Panc1 (cell line): ENCODE results near the gene ZNF578. TPM values are rescaled to one million over a fixed set of nuclear protein-coding genes. Genes with fewer than 3 reads are reported as not detected.
"Not testable (repeated sequence)": the region's sequence is repeated elsewhere in the genome, so short reads cannot be mapped to it uniquely, and the experiment has no call there.

Experiments
- ATAC-seq: fragments of 200-7000 bp; cut with Tn5 transposase; 2 replicates; pipeline ENCODE4 v1.9.1; 2020; ENCODE audit warnings: mild to moderate bottlenecking, moderate library complexity
- BruUV-seq: library from RNA; stranded (reverse); fragments of 400-500 nt; replicated peaks from 2 replicates; lab custom pipeline; 2021; lab: Mats Ljungman, UMichigan
- CTCF ChIA-PET: fragments of 300-600 bp; sonication (Branson Sonifier 250); formaldehyde crosslinking; loops from one replicate; lab custom pipeline; 2022; ENCODE audit warnings: antibody characterized with exemption; lab: Charles Lee
- POLR2A ChIA-PET: fragments of 300-600 bp; sonication (Branson Sonifier 250); formaldehyde crosslinking; loops from one replicate; lab custom pipeline; 2022; ENCODE audit warnings: antibody characterized with exemption; lab: Charles Lee
- DNase-seq: peaks from one replicate; pipeline ENCODE4 v3.0.0-alpha.2; 2010; ENCODE audit warnings: low read depth, low spot score
- H3K27ac ChIP-seq: 2 replicates; pipeline ENCODE4 v1.5.1; 2011; ENCODE audit warnings: mild to moderate bottlenecking, low read length, inconsistent platforms
- H3K27me3 ChIP-seq: fragments of 200-500 bp; sonication (Bioruptor generic); 2 replicates; pipeline ENCODE4 v1.6.0; 2014; ENCODE audit warnings: low read length, inconsistent platforms; ENCODE audit not compliant: control insufficient read depth, insufficient read depth
- H3K36me3 ChIP-seq: fragments of 200-500 bp; sonication (Bioruptor generic); 2 replicates; pipeline ENCODE4 v1.5.1; 2014; ENCODE audit warnings: inconsistent platforms, mild to moderate bottlenecking, low read length, moderate library complexity; ENCODE audit not compliant: control insufficient read depth, insufficient read depth
- H3K4me1 ChIP-seq: 2 replicates; pipeline ENCODE4 v1.5.1; 2011; ENCODE audit warnings: inconsistent platforms, mild to moderate bottlenecking, low read length, moderate library complexity; ENCODE audit not compliant: control insufficient read depth, insufficient read depth
- H3K4me3 ChIP-seq, 2 experiments: 2 replicates each; pipeline ENCODE4 v1.5.1; 2011 to 2012; ENCODE audit warnings: low read depth in 2 of 2, low read length in 2 of 2, mild to moderate bottlenecking in 2 of 2, inconsistent platforms in 1 of 2, moderate library complexity in 1 of 2
- H3K9me3 ChIP-seq: fragments of 200-500 bp; sonication (Bioruptor generic); 2 replicates; pipeline ENCODE4 v1.5.1; 2014; ENCODE audit warnings: low read depth, mild to moderate bottlenecking, inconsistent platforms, low read length, moderate library complexity; ENCODE audit not compliant: control insufficient read depth, insufficient read depth
- POLR2AphosphoS5 ChIP-seq: IDR thresholded peaks from 2 replicates; pipeline ENCODE4 v1.6.1; 2012; ENCODE audit warnings: mild to moderate bottlenecking, low read depth, low read length, moderate library complexity
- SIN3A ChIP-seq: IDR thresholded peaks from 2 replicates; pipeline ENCODE4 v1.6.1; 2012; ENCODE audit warnings: low read depth, mild to moderate bottlenecking, low read length, moderate library complexity, borderline replicate concordance; ENCODE audit not compliant: insufficient read depth
- TCF7L2 ChIP-seq: IDR thresholded peaks from 2 replicates; pipeline ENCODE4 v1.6.1; 2011; ENCODE audit warnings: mild to moderate bottlenecking, low read depth, low read length, inconsistent platforms
- in situ Hi-C: cut with HindIII; loops from 2 replicates; pipeline ENCODE4 v1.10.0; 2016; ENCODE audit warnings: low sequenced_read_pairs, low pct_unique_long_range_greater_than_20kb
- intact Hi-C: fragments of 100-400 bp; cut with micrococcal nuclease; formaldehyde crosslinking; loops from one replicate; pipeline ENCODE4 v1.10.0; 2022; ENCODE audit not compliant: unreplicated experiment
- total RNA-seq: library from RNA; stranded (reverse); gene quantifications from one replicate; pipeline ENCODE4 v1.2.1, GENCODE V29; 2021; ENCODE audit not compliant: unreplicated experiment
- TF ChIP-seq, protein P1 (sequence below): fragments of 450-650 bp; IDR thresholded peaks from 2 replicates; pipeline ENCODE4 v1.5.1; 2017; ENCODE audit warnings: mild to moderate bottlenecking
- TF ChIP-seq, protein P2 (sequence below), 2 experiments: IDR thresholded peaks; 2 replicates each; pipeline ENCODE4 v1.6.1; 2011 to 2012; ENCODE audit warnings: low read depth in 2 of 2, control low read depth in 1 of 2, low read length in 1 of 2, mild to moderate bottlenecking in 1 of 2, moderate library complexity in 1 of 2; ENCODE audit not compliant: insufficient read depth in 1 of 2

ZNF578 gene
- total RNA-seq, 1 experiment from 2014 or later = not detected

DNA sequence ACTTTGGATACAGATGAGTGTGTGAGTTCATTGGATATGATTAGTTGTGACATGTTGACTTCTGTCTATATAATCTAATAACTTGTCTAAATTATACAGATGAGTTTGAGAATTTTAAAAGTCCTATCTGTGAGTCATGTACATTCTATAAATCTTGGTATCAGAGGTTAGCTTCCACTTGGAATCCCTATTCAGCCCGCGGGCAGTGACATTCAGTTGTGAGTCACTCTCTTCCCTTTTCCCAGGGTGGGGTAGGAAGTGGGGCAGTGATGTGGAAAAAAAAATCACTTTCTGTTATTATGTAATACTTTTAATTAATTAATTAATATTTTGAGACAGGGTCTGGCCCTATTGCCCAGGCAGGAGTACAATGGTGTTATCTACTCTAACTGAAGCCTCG lies 41.2 kb downstream of the ZNF578 start:
- no peak overlapping the region for H3K4me3 ChIP-seq
- BruUV-seq = no TSS peak
- ATAC-seq = no peak
- in situ Hi-C loops (no loop called here), intact Hi-C loops (no loop called here)
- no peaks in the 10 kb centered on the region for H3K9me3 ChIP-seq
- H3K36me3 ChIP-seq = no peaks in the 10 kb centered on the region
- no peak for DNase-seq
- no peaks in the 10 kb centered on the region for H3K27me3 ChIP-seq
- H3K27ac ChIP-seq = no peak overlapping the region
- TF ChIP-seq SIN3A (no peak), POLR2AphosphoS5 (no peak), TCF7L2 (no peak)
- TF ChIP-seq, protein P1, sequence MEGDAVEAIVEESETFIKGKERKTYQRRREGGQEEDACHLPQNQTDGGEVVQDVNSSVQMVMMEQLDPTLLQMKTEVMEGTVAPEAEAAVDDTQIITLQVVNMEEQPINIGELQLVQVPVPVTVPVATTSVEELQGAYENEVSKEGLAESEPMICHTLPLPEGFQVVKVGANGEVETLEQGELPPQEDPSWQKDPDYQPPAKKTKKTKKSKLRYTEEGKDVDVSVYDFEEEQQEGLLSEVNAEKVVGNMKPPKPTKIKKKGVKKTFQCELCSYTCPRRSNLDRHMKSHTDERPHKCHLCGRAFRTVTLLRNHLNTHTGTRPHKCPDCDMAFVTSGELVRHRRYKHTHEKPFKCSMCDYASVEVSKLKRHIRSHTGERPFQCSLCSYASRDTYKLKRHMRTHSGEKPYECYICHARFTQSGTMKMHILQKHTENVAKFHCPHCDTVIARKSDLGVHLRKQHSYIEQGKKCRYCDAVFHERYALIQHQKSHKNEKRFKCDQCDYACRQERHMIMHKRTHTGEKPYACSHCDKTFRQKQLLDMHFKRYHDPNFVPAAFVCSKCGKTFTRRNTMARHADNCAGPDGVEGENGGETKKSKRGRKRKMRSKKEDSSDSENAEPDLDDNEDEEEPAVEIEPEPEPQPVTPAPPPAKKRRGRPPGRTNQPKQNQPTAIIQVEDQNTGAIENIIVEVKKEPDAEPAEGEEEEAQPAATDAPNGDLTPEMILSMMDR = no peak
- TF ChIP-seq, protein P2, sequence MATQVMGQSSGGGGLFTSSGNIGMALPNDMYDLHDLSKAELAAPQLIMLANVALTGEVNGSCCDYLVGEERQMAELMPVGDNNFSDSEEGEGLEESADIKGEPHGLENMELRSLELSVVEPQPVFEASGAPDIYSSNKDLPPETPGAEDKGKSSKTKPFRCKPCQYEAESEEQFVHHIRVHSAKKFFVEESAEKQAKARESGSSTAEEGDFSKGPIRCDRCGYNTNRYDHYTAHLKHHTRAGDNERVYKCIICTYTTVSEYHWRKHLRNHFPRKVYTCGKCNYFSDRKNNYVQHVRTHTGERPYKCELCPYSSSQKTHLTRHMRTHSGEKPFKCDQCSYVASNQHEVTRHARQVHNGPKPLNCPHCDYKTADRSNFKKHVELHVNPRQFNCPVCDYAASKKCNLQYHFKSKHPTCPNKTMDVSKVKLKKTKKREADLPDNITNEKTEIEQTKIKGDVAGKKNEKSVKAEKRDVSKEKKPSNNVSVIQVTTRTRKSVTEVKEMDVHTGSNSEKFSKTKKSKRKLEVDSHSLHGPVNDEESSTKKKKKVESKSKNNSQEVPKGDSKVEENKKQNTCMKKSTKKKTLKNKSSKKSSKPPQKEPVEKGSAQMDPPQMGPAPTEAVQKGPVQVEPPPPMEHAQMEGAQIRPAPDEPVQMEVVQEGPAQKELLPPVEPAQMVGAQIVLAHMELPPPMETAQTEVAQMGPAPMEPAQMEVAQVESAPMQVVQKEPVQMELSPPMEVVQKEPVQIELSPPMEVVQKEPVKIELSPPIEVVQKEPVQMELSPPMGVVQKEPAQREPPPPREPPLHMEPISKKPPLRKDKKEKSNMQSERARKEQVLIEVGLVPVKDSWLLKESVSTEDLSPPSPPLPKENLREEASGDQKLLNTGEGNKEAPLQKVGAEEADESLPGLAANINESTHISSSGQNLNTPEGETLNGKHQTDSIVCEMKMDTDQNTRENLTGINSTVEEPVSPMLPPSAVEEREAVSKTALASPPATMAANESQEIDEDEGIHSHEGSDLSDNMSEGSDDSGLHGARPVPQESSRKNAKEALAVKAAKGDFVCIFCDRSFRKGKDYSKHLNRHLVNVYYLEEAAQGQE (IDR thresholded peaks at IDR 0.05; ENCODE audit: insufficient read depth in 1 of 2, low read depth in 2 of 2, low read length in 1 of 2) = no peak
- CTCF ChIA-PET = no interaction called here
- H3K4me1 ChIP-seq = no peaks in the 10 kb centered on the region
- POLR2A ChIA-PET = no interaction called here

DNA sequence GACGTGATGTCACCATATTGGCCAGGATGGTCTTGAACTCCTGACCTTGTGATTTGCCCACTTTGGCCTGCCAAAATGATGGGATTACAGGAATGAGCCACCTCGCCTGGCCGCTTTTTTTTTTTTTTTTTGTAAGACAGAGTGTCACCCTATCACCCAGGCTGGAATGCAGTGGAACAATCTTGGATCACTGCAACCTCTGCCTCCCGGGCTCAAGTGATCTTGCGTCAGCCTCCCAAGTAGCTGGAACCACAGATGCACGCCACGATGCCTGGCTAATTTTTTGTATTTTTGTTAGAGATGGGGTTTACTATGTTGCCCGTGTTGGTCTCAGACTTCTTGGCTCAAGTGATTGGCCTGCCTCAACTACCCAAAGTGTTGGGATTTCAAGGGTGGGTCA lies 45.2 kb downstream of the ZNF578 start:
- Histone ChIP-seq H3K36me3 (no peaks in the 10 kb centered on the region), H3K27me3 (no peaks in the 10 kb centered on the region), H3K9me3 (no peaks in the 10 kb centered on the region), H3K4me1 (no peaks in the 10 kb centered on the region), H3K27ac (no peak overlapping the region), H3K4me3 (no peak overlapping the region)
- CTCF ChIA-PET = no interaction called here
- TF ChIP-seq POLR2AphosphoS5 = no peak
- no peak for TF ChIP-seq SIN3A
- TF ChIP-seq, protein P1 = no peak
- TF ChIP-seq, protein P2 (IDR thresholded peaks at IDR 0.05; ENCODE audit: insufficient read depth in 1 of 2, low read depth in 2 of 2, low read length in 1 of 2) = no peak
- TF ChIP-seq TCF7L2 = no peak
- POLR2A ChIA-PET = interaction anchor here (0.7 kb wide), 1 partner anchor 129 kb away, joined by 6 read pairs; the partner anchor contains the start of gene ZNF880
- no peak for ATAC-seq
- in situ Hi-C loops (no loop called here), intact Hi-C loops (no loop called here)
- no TSS peak for BruUV-seq
- DNase-seq = no peak

- H3K9me3 ChIP-seq, intact Hi-C loops, CTCF ChIA-PET, ATAC-seq, H3K27ac ChIP-seq, DNase-seq, H3K4me1 ChIP-seq, BruUV-seq, POLR2A ChIA-PET, in situ Hi-C loops, H3K4me3 ChIP-seq, H3K27me3 ChIP-seq, H3K36me3 ChIP-seq: not testable (repeated sequence)
Observed at GRCh38 chr19:52500474-52500873, 47.1 kb downstream of the ZNF578 start.

DNA sequence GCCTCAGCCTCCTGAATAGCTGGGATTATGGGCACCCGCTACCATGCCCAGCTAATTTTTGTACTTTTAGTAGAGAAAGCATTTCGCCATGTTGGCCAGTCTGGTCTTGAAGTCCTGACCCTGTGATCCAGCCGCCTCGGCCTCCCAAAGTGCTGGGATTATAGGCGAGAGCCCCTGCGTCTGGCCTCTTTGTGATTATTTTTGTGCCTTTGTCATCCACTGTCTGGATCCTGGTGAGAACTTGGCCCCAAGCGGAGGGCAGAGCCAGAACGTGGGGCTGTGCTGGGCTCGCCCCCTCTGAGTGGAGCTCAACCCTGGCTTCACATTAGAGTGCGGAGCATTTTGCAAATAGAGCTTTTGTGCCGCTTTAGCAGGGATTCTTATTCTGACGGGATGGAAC lies 47.6 kb downstream of the ZNF578 start:
- CTCF ChIA-PET, intact Hi-C loops, H3K27me3 ChIP-seq, H3K27ac ChIP-seq, BruUV-seq, H3K4me3 ChIP-seq, ATAC-seq, DNase-seq, POLR2A ChIA-PET, H3K4me1 ChIP-seq, in situ Hi-C loops, H3K9me3 ChIP-seq, H3K36me3 ChIP-seq: not testable (repeated sequence)
